Ishikawa (cell line): ENCODE data around the gene ARL10.

Source experiments
- CEBPB ChIP-seq: IDR thresholded peaks from 2 replicates; pipeline ENCODE4 v1.6.1; 2012
- EGR1 ChIP-seq: IDR thresholded peaks from 2 replicates; pipeline ENCODE4 v1.6.1; 2012
- EP300 ChIP-seq: IDR thresholded peaks from 2 replicates; pipeline ENCODE4 v1.6.1; 2012; ENCODE audit warnings: borderline replicate concordance
- MAX ChIP-seq: IDR thresholded peaks from 2 replicates; pipeline ENCODE4 v1.6.1; 2012
- RAD21 ChIP-seq: IDR thresholded peaks from 2 replicates; pipeline ENCODE4 v1.6.1; 2012; ENCODE audit warnings: low read depth
- REST ChIP-seq: IDR thresholded peaks from 2 replicates; pipeline ENCODE4 v1.6.1; 2012; ENCODE audit warnings: low read depth, mild to moderate bottlenecking
- TAF1 ChIP-seq: IDR thresholded peaks from 2 replicates; pipeline ENCODE4 v1.6.1; 2012; ENCODE audit warnings: low read depth, mild to moderate bottlenecking
- TEAD4 ChIP-seq: IDR thresholded peaks from 2 replicates; pipeline ENCODE4 v1.6.1; 2012
- ZBTB7A ChIP-seq: IDR thresholded peaks from 2 replicates; pipeline ENCODE4 v1.6.1; 2012; ENCODE audit warnings: low read depth

- no peak for TF ChIP-seq REST
- no peak for TF ChIP-seq EP300
- no peak for TF ChIP-seq RAD21
- TF ChIP-seq EGR1 = no peak
- TF ChIP-seq CEBPB = no peak
- no peak for TF ChIP-seq MAX
- TF ChIP-seq TEAD4 = no peak
- TF ChIP-seq TAF1 = no peak
- TF ChIP-seq ZBTB7A = no peak
Measured at GRCh38 chr5:176391999-176392398, 26.7 kb downstream of the ARL10 start.
